ENCODE data around the gene EIF4EBP3.

EIF4EBP3 gene

DNA sequence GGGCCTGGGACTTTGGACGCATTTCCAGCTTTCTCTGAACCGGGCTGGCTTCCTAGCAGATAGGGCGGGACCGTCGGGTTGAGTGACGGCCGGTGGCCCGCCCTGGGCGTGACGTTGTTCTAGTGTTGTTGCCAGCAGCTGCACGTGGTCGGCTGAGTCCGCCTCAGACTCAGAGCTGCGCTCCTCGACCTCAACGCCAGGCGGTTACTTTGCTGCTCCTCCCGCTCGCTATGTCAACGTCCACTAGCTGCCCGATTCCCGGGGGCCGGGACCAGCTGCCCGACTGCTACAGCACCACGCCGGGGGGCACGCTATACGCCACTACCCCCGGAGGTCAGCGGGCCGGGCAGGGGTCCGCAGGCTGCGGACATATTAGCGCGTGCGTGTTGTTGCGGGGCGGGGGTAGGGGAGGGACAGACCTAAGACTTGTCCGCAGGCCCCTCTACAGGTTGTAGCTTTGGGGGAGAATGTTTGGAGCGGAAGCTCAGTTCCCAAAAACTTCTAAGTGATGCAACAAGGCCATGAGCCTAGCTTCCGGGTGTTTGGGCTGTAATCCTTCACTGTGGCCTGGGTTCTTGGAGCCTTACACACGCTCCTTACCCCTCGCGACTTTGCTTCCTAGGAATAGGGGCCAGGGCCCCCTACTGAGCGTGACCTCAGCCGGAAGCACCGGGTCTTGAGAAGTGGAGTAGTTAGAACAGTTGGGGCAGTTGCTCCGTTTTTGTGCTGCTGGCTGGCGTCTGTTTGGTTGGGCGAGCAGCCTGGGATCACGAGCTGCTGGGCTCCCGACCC lies at the start of gene EIF4EBP3:
Gene EIF4EBP3 (plus strand): TSS at position 155 of the 792 bp plus-strand sequence. CDS start 76 bp downstream, at position 231.
- peak; percentile 92 for DNase-seq (ENCODE audit: low read depth, low spot score)

- DNase-seq (ENCODE audit: low read depth, low spot score), result no peak
These were observed 49.6 kb upstream of the EIF4EBP3 start for GRCh38 chr5:140497897-140498296.

GRCh38 chr5:140498591-140498990 lies 48.9 kb upstream of the EIF4EBP3 start:
- no peak for DNase-seq (ENCODE audit: low read depth, low spot score)

GRCh38 chr5:140502834-140503233 lies 44.6 kb upstream of the EIF4EBP3 start:
- no peak for DNase-seq (ENCODE audit: low read depth, low spot score)

GRCh38 chr5:140509898-140510297 lies 37.6 kb upstream of the EIF4EBP3 start:
- no peak for DNase-seq (ENCODE audit: low read depth, low spot score)

- DNase-seq (ENCODE audit: low read depth, low spot score), result no peak
These were observed 34.3 kb upstream of the EIF4EBP3 start for GRCh38 chr5:140513124-140513523.

DNA sequence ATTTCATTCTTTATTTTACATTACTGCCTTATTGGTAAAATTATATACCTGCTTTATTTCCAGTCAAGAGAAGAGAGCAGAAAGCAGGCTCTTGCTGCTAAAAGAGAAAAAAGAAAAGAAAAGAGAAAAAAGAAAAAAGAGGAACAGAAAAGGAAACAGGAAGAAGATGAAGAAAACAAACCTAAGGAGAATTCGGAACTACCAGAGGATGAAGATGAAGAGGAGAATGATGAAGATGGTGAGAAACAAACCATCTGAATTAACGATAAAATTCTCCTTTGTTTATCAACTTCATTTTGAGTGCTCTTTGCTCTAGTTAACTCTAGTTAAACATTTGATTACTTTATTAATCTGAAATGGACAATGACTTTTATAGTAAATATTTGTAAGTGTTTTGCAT lies 23.5 kb upstream of the EIF4EBP3 start:
- no peak for DNase-seq (ENCODE audit: low read depth, low spot score)

DNA sequence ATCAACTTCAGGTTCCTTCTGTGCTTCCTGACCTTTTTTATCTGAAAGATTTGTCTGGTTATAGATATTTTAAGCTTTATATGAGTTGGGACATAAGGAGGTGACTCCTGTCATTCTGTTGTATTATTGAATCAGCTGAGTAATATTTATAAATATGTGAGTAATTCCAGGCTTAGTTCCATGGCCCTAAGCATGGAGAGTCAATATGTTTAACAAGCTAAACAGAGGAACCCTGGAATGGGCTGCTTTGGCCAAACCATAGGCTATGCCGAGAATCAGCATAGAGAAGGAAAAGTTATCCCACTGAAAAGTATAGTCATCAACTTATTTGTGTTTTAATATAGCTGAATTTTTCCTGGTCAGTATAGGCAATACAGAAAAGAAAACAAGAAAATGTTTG lies 7.2 kb upstream of the EIF4EBP3 start:
- DNase-seq (ENCODE audit: low read depth, low spot score), result no peak

DNA sequence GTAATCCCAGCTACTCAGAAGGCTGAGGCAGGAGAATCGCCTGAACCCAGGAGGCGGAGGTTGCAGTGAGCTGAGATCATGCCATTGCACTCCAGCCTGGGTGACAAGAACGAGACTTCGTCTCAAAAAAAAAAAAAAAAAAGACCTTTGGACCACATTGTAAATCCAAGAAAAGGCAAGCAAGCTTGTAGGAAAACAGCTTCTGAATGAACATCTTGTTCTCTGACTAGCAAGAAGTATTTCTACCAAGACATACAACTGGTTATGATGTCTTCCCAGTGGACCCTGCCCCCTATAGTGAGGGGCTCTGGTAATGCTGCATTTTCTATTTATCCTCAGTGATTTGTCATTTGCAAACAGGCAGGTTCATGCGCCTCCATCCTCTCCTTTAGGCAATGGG lies 4.5 kb upstream of the EIF4EBP3 start:
- DNase-seq (ENCODE audit: low read depth, low spot score), result no peak

GRCh38 chr5:140544986-140545385 lies 2.5 kb upstream of the EIF4EBP3 start:
- no peak for DNase-seq (ENCODE audit: low read depth, low spot score)

GRCh38 chr5:140545606-140546005 lies 1.9 kb upstream of the EIF4EBP3 start:
- DNase-seq (ENCODE audit: low read depth, low spot score), result no peak

- no peak for DNase-seq (ENCODE audit: low read depth, low spot score)
These were observed 483 bp upstream of the EIF4EBP3 start for GRCh38 chr5:140546851-140547507.

DNA sequence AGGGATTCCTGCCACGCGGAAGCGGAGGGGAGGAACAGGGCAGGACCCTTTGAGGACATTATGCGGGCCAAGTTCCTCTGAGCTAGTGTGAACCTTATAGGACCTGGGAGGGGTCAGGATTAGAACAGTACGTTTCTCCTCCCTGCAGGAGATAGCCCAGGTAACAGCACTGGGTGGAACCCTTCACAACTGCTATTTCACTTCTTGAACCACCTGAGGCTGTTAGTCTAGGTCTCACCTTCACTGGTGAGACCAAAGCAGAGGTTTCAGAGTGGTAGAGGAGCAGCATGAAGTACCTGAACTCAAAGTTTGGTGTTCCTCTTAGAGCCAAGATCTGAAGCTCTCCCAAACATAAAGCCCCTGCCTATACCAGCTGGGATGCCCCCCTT lies 832 bp downstream of the EIF4EBP3 start:
- DNase-seq (ENCODE audit: low read depth, low spot score), result peak; percentile 17

- no peak for DNase-seq (ENCODE audit: low read depth, low spot score)
These were observed 1.3 kb downstream of the EIF4EBP3 start for GRCh38 chr5:140548791-140549190.

- no peak for DNase-seq (ENCODE audit: low read depth, low spot score)
These were observed 2.0 kb downstream of the EIF4EBP3 start for GRCh38 chr5:140549237-140550144.

GRCh38 chr5:140550147-140551079 lies 3.0 kb downstream of the EIF4EBP3 start:
- DNase-seq (ENCODE audit: low read depth, low spot score), result no peak

- DNase-seq (ENCODE audit: low read depth, low spot score), result no peak
These were observed 4.4 kb downstream of the EIF4EBP3 start for GRCh38 chr5:140551872-140552271.

DNA sequence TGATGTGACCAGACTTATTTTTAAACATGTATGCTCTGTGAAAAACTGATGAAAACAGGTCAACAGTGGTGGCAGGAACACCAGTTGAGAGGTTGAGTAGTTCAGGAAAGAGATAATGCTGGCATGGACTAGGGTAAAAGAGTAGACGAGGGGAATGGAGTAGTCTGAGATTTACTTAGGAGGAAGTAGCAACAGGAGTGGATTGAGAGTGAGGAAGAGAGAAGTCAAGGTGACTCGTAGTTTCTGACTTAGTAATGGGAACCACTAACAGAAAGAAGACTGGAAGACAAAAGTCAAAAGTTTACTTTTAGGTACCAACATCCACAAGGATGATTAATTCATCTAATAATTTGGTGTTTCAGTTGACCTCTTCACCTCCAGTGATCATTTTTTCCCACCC lies 6.2 kb downstream of the EIF4EBP3 start:
- DNase-seq (ENCODE audit: low read depth, low spot score), result no peak

DNA sequence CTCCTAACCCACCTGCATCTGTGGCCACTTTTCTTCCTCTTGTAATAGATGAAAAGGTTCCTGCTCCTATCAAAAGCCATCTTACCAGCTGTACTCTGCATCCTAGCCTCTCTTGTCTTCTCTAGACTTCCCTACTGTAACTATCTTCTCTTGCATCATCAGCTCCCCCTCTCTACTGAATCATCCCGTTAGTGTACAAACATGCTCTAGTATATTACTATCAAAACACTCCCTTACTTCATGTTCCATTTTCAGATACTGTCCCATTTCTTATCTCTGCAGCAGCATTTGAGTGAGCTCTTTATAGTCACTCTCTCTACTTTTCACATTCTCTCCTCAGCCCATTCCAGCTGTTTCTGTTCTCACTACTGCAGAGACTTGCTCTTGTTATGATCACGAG lies 7.0 kb downstream of the EIF4EBP3 start:
- DNase-seq (ENCODE audit: low read depth, low spot score), result no peak

GRCh38 chr5:140555747-140556312 lies 8.4 kb downstream of the EIF4EBP3 start:
- no peak for DNase-seq (ENCODE audit: low read depth, low spot score)

- no peak for DNase-seq (ENCODE audit: low read depth, low spot score)
These were observed 9.0 kb downstream of the EIF4EBP3 start for GRCh38 chr5:140556438-140556837.
